ENCODE results near the gene NCAM1.

The NCAM1 gene

DNA sequence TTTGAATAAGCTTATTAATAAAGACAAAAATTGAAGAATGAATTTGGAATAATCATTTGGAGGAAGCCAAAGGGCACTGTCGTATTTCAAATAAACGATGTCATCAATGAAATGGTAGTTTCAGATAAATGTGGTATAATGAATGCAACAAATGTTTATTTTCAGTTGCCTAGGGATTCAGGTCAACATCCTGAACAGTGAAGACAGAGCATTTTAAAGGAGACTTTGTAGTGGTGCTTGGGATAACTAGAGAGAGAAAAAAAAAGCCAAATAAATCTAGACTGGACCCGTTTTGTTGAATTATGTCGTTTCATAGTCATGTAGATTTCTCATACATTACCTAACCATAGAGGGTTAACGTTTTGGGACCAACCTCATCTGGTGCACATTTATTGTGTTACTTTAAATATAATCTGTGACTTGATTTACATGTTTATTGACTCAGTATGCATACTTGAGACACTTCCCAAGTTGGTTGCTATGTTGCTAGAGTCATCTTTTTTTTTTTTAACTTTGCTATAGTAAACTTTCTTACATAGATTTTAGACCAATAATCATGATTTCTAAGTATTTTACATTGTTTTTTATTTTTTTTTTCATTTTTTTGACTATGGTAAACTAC, 111.1 kb downstream of the NCAM1 start:
- TF ChIP-seq, protein P1, sequence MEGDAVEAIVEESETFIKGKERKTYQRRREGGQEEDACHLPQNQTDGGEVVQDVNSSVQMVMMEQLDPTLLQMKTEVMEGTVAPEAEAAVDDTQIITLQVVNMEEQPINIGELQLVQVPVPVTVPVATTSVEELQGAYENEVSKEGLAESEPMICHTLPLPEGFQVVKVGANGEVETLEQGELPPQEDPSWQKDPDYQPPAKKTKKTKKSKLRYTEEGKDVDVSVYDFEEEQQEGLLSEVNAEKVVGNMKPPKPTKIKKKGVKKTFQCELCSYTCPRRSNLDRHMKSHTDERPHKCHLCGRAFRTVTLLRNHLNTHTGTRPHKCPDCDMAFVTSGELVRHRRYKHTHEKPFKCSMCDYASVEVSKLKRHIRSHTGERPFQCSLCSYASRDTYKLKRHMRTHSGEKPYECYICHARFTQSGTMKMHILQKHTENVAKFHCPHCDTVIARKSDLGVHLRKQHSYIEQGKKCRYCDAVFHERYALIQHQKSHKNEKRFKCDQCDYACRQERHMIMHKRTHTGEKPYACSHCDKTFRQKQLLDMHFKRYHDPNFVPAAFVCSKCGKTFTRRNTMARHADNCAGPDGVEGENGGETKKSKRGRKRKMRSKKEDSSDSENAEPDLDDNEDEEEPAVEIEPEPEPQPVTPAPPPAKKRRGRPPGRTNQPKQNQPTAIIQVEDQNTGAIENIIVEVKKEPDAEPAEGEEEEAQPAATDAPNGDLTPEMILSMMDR (IDR thresholded peaks at IDR 0.05; ENCODE audit: low read depth, low read length), result no peak
- DNase-seq (ENCODE audit: extremely low read depth, low read depth), result no peak

GRCh38 chr11:113073290-113073953, 112.2 kb downstream of the NCAM1 start:
- TF ChIP-seq, protein P1 (IDR thresholded peaks at IDR 0.05; ENCODE audit: low read depth, low read length), result no peak
- DNase-seq (ENCODE audit: extremely low read depth, low read depth), result no peak

DNA sequence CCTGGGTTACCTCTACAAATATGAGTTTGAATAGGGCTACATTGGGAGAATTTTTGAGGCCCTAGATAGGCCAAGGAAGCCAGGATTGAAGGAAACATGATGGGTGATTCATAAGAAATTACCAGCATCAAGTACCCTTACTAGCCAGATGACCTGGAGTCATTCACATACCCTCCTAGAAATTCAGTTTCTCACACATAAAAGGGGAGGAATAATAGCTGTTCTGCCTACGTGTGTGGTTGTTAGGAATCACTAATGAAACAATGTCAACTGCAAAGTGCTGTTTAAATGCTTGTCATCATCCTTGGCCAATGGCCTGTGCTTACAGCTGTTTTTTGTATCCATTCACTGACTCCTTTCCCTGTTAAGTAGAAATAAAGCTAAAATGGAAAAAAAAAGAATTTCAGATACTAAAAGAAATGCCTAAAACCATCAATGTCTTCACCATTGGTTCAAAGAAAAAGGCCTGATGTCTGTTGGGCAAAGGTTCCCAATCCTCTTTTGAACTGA, 114.4 kb downstream of the NCAM1 start:
- TF ChIP-seq, protein P1 (IDR thresholded peaks at IDR 0.05; ENCODE audit: low read depth, low read length), result no peak
- no peak for DNase-seq (ENCODE audit: extremely low read depth, low read depth)

DNA sequence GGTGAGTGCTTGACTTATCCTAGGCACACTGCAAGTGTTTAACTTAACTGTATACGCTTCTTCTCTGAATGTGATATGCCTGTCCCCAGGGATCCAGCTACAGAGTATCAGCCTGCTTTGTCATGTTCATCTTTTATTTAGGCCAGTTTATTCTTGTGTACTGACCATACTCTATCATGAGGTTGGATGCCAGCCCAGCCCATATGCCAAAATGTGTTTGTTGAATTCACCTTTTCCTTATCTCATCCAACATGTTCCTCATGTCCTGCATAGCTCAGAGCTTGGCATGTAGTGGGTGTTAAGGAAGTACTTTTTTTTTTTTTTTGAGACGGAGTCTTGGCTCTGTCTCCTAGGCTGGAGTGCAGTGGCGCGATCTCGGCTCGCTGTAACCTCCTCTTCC, 116.2 kb downstream of the NCAM1 start:
- no peak for DNase-seq (ENCODE audit: extremely low read depth, low read depth)
- TF ChIP-seq, protein P1 (IDR thresholded peaks at IDR 0.05; ENCODE audit: low read depth, low read length), result no peak

GRCh38 chr11:113082341-113082955, 121.2 kb downstream of the NCAM1 start:
- TF ChIP-seq, protein P1 (IDR thresholded peaks at IDR 0.05; ENCODE audit: low read depth, low read length), result no peak
- no peak for DNase-seq (ENCODE audit: extremely low read depth, low read depth)

DNA sequence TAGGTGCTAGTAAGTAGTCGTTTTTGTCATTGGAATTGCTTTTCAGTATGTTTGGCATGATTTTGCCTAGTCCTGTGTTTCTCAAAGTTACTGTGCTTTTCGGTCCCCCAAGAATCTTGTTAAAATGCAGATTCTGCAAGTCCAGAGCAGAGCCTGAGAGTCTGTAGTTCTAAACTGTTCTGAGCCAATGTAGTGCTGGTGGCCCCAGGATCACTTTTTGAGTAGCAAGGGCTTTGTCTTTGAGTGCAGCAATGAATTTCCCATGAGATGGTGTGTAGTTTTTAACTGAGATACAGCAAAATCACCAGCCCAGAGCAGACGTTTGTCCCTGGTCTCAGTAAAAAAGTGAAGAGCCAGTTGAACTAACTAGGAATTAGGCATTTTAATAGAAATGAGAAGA, 122.4 kb downstream of the NCAM1 start:
- TF ChIP-seq, protein P1 (IDR thresholded peaks at IDR 0.05; ENCODE audit: low read depth, low read length), result no peak
- DNase-seq (ENCODE audit: extremely low read depth, low read depth), result no peak

DNA sequence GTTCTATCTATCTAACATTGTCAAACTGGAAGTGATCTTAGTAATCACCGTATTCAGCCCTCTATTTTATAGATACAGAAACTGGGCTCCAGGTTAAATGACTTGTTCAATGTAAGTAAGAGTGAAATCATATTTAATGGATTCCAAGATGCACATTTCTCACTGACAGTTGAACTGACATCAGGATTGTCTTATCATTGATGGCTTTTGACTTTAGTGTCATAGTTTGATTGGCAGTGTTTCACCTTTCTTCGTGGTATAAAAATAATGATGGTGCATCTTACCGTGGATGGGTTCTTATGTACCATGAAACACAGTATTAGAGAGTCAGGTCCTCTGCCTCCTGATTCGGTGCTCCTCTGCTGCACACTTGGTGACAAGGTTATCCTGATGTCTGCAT, 123.1 kb downstream of the NCAM1 start:
- no peak for DNase-seq (ENCODE audit: extremely low read depth, low read depth)
- TF ChIP-seq, protein P1 (IDR thresholded peaks at IDR 0.05; ENCODE audit: low read depth, low read length), result no peak
